ENCODE measurements around the gene XIRP1.

XIRP1 gene

DNA sequence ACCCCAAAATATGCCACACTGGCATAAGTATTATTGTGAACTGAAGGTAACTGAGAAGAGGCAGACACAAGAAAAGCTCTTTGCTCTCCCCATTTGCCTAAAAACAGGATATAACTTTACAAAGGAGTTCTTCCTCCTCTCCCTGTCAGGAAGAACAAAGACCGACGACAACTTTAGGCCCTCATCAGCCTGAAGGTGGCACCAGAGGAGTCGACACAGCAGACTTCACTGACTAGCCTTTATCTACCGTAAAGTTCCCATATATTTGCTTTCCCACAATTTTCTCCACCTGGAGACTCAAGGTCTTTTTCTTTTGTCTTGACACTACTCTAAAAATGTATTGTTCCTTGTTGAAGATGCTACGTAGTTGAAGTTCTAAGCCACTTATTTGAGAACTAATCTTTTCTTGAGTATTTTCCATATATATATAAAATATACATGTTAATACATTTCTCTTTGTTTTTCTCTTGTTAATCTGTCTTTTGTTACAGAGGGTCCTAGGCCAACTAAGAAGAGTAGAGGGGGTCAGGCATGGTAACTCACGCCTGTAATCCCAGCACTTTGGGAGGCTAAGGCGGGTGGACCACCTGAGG is 16.2 kb upstream of the XIRP1 start:
- no peak for DNase-seq (ENCODE audit: low read depth)

DNA sequence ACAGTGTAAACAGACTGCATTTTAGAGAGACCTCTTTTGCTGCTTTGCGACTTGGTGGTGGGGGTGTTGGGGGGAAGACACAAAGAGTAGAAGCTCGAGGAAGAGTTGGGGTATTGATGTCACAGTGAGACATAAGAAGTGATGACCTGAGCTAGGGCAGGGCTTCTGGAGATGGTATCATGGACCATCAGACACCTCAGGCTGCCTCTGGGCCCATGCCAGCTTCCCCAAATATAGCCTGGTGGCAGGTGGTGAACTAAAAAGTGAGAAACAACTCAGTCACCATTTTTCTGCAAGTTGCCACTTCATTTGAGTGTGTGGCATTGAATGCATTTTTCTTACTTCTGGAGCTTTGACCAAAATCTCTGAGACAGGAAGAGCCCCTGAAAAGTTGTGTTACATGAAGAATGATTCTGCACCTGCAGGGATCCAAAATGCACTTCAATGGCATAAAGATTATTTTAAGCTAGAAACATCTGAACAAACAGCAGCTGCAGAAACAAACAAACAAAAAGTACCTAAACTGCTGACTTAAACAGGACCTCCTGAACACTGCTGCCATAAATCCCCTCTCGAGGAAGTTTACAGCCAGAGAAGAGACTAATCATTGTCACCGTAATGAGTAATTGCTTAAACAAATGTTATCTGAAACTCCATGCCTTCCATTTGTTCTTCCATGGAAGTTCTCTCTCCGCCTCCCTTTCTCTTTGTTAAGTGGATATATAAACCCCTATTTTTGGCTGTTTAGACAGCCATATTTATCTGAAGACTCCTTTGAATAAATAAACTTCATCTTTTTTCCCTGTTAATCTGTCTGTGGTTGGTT is 15.2 kb upstream of the XIRP1 start:
- no peak for DNase-seq (ENCODE audit: low read depth)

GRCh38 chr3:39205919-39206516 is 13.6 kb upstream of the XIRP1 start:
- no peak for DNase-seq (ENCODE audit: low read depth)

DNA sequence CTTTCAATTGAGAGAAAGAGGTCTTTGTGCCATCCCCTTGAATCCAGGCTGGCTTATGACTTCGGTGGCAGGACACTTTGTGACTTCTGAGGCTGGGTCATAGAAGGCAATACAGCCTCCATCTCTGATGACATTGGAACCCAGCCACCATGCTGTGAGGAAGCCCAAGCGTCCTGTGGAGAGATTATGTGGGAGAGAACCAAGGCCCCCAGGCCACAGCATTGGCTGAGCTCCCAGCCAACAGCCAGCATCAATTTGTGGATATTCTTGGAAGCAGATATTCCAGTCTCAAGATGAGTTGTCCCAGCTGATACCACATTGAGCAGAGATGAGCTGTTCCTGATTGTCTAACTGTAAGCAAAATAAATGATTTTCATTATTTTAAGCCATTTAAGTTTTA is 12.7 kb upstream of the XIRP1 start:
- no peak for DNase-seq (ENCODE audit: low read depth)

DNA sequence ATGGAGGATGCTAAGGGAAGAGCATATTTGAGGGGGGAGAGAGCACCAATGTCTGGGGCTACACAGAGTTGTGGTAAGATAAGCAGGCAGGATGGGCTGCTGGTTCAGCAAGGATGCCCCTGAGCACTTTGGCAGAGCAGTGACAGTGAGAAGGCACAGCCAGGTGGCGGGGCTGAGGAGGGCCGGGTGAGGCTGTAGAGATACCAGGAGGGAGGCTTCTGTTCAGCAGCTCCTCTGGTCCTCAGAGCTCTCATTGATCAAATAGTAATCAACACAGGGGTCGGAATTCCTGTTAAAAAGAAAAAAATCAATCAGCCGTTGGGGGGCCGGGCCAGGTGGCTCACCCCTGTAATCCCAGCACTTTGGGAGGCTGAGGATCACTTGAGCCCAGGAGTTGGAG is 11.5 kb upstream of the XIRP1 start:
- no peak for DNase-seq (ENCODE audit: low read depth)

- DNase-seq (ENCODE audit: low read depth), result no peak
These were observed 11.0 kb upstream of the XIRP1 start for GRCh38 chr3:39203402-39203801.

DNA sequence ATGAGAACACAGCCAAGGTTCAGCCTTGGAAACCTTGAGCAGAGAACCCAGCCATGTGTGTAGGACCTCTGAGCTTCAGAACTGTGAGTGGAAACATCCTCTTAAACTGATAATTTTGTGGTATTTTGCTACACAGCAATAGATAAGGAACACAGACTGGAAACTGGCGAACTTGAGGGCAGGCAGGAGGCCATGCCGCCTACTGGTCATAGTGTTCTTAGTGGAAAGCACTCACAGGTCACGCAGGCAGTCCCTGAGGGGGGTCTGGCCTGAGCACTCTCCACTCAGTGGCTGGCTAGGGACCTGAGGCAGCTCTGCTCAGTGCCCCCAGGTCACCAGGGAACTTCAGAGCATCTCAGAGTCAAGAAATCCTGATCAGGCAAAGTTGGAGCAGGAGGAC is 9.7 kb upstream of the XIRP1 start:
- no peak for DNase-seq (ENCODE audit: low read depth)

GRCh38 chr3:39196671-39197356 is 4.4 kb upstream of the XIRP1 start:
- no peak for DNase-seq (ENCODE audit: low read depth)

GRCh38 chr3:39196034-39196433 is 3.6 kb upstream of the XIRP1 start:
- no peak for DNase-seq (ENCODE audit: low read depth)

GRCh38 chr3:39193391-39193790 is 996 bp upstream of the XIRP1 start:
- no peak for DNase-seq (ENCODE audit: low read depth)

DNA sequence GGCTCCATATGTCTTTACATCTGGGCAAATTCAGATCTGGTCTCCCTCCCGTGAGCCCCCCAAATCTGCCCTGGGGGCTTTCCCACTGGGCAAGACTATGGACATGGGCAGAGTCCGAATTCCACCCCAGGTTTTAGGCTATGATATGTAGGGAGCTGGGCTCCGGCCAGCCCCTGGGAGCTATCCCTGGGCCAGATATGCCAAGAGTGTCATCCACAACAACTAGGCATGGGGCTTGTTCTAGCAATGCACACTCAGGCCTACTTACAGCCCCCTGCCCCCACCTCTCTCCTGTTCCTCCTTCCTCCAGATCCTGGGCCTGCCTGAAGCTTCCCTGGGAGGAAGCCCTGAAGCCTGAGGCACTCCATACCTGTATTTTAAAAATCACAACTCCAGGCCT is 622 bp downstream of the XIRP1 start:
- no peak for DNase-seq (ENCODE audit: low read depth)

DNA sequence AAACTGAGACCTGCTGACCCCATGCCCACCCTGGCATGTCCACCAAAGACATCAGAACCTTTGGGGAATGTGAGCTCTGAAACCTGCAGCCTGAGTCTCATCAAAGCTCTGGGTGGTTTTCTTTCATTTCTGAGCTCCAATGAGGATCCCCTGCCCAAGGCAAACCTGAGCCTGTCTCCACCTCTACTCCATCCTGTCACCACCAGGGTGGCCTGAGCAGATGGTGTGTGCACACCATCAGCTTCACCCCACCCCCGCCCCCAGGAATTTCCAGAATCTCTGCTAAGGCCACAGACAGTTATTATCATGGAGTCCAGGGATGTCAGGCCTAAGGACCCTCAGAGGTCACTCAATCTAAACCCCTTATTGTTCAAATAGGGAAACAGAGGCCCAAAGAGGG is 1.3 kb downstream of the XIRP1 start:
- no peak for DNase-seq (ENCODE audit: low read depth)

GRCh38 chr3:39190281-39191025 is 1.9 kb downstream of the XIRP1 start:
- no peak for DNase-seq (ENCODE audit: low read depth)

DNA sequence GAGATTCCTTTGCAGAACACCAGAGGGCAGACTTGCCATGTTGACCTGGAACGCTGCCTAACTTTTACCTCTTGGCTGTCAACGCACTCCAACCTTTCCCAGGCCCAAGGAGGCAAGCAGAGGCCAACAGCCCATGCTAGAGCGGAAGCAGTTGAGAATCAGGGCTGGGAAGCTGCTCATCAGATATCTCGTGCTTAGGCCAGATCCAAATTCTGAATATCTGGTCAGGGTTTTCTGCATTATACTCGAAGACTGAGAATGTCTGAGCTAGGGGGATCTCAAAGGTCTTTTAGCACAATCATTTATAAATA is 2.5 kb downstream of the XIRP1 start:
- peak; percentile 20 for DNase-seq (ENCODE audit: low read depth)

DNA sequence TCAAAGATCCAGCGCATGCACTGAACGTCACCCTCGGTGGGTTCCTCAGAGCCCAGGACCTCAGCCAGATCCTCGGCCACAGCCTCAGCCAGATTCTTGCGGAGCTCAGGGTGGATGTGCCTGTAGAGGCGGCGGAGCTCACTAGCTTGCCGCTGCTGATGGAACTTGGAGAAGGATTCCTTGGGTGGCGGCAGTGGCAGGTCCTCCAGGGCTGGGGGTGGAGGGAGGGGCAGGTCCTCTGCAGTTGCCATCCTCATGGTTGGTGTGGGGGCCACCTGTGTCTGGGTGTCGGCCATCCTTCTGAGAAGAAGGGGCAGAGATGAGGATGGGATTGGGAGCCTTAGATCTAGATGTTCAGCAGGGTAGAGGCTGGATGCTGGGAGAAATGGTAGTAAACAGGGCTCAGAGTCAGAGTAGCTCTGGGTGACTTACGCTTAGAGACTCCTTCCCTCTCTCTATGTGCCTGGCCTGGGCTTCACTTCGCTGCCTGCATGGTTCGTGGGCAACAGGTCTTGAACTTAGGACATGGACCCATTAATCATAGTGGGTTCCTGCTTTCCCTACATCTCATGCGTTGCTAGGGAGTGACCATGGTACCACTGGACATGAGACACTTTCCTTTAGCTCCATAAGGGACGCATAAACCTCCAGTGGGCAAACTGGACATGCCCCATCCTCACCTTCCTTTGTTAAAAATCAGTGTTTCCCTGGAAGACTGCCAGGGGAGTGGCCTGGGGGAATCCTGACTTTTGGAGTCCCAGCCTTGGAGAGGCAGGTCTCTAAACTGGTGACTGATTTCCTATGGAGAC is 3.0 kb downstream of the XIRP1 start:
- DNase-seq (ENCODE audit: low read depth), result no peak

- DNase-seq (ENCODE audit: low read depth), result no peak
These were observed 3.9 kb downstream of the XIRP1 start for GRCh38 chr3:39188271-39189149.

- no peak for DNase-seq (ENCODE audit: low read depth)
These were observed 4.8 kb downstream of the XIRP1 start for GRCh38 chr3:39187372-39188155.

DNA sequence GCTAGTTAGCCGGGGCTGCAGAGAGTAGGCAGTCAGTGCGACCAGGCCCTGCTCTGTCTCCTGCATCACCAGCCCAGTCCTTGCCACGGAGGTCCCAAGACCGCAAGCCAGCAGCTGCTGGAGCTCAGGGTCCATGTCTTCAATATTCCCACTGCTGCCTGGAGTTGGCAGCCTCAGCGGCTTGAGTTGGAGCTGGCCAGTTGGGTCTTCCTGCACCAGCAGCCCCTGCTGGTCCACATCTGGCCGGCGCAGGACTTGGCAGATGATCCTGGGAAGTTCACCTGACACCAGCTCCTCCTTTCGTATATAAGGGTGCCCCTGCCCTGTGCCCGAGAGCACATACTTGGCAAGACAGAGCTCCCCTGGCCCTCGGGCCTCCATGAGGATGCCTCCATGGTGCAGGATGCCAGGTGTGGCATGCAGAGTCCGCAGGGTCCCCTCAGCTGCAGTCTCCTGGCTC is 5.7 kb downstream of the XIRP1 start:
- DNase-seq (ENCODE audit: low read depth), result no peak

- no peak for DNase-seq (ENCODE audit: low read depth)
These were observed 6.3 kb downstream of the XIRP1 start for GRCh38 chr3:39185959-39186691.

All from stimulated activated CD8-positive, alpha-beta memory T cell treated with anti-CD3 and anti-CD28 coated beads, Interleukin-15, amount 100 ng/mL, for 1 hour (primary cell).